HG03439 (cell line): ENCODE measurements around the gene CRADD.
"Not testable (repeated sequence)": the region's sequence is repeated elsewhere in the genome, so short reads cannot be mapped to it uniquely, and the experiment has no call there.

ENCODE experiments used
- ATAC-seq: cut with Tn5 transposase; IDR thresholded peaks from one replicate; pipeline ENCODE4 v1.9.1; 2021; ENCODE audit warnings: mild to moderate bottlenecking, moderate library complexity; ENCODE audit not compliant: unreplicated experiment

The CRADD gene

GRCh38 chr12:93922583-93923006, 245.4 kb downstream of the CRADD start:
- ATAC-seq, result no peak

GRCh38 chr12:93924367-93924766, 247.2 kb downstream of the CRADD start:
- no peak for ATAC-seq

GRCh38 chr12:93925585-93926205, 248.5 kb downstream of the CRADD start:
- no peak for ATAC-seq

- no peak for ATAC-seq
These were observed 249.1 kb downstream of the CRADD start for GRCh38 chr12:93926237-93926636.

GRCh38 chr12:93929081-93929480, 251.9 kb downstream of the CRADD start:
- not testable (repeated sequence) for ATAC-seq

- no peak for ATAC-seq
These were observed 260.6 kb downstream of the CRADD start for GRCh38 chr12:93937812-93938211.

GRCh38 chr12:93938317-93938716, 261.1 kb downstream of the CRADD start:
- ATAC-seq, result no peak

- ATAC-seq, result no peak
These were observed 261.8 kb downstream of the CRADD start for GRCh38 chr12:93938931-93939330.

- ATAC-seq, result no peak
These were observed 262.6 kb downstream of the CRADD start for GRCh38 chr12:93939641-93940325.

- ATAC-seq, result no peak
These were observed 266.6 kb downstream of the CRADD start for GRCh38 chr12:93943780-93944179.

GRCh38 chr12:93944201-93944600, 267.0 kb downstream of the CRADD start:
- ATAC-seq, result no peak
